GM12878 (cell line): ENCODE measurements around the gene ATG5. TPM values are rescaled to one million over a fixed set of nuclear protein-coding genes. Genes with fewer than 3 reads are reported as not detected.

ENCODE experiments used
- ATF3 ChIP-seq: IDR thresholded peaks from 2 replicates; pipeline ENCODE4 v1.6.1; 2011; ENCODE audit warnings: low read depth, mild to moderate bottlenecking, low read length, moderate library complexity, borderline replicate concordance; ENCODE audit errors: extremely low read depth
- ATF7 ChIP-seq: fragments of 450-650 bp; IDR thresholded peaks from 2 replicates; pipeline ENCODE4 v1.6.1; 2016; ENCODE audit warnings: low read depth, mild to moderate bottlenecking
- CBFB ChIP-seq: IDR thresholded peaks from 2 replicates; pipeline ENCODE4 v1.6.1; 2016; ENCODE audit warnings: antibody characterized with exemption, low read depth
- CBX5 ChIP-seq: sonication (generic); IDR thresholded peaks from 2 replicates; pipeline ENCODE4 v1.6.1; 2016; ENCODE audit warnings: low read depth, moderate library complexity, mild to moderate bottlenecking, inconsistent platforms
- CHD1 ChIP-seq: IDR thresholded peaks from 2 replicates; pipeline ENCODE4 v1.6.1; 2012; ENCODE audit warnings: low read depth, low read length, improper control_type of control experiment
- CHD4 ChIP-seq: fragments of 200-600 bp; sonication (generic); IDR thresholded peaks from 2 replicates; pipeline ENCODE4 v1.6.1; 2016; ENCODE audit warnings: mild to moderate bottlenecking
- ELK1 ChIP-seq: IDR thresholded peaks from 2 replicates; pipeline ENCODE4 v1.6.1; 2012; ENCODE audit warnings: low read depth, low read length, improper control_type of control experiment
- ESRRA ChIP-seq: IDR thresholded peaks from 2 replicates; pipeline ENCODE4 v1.6.1; 2012; ENCODE audit warnings: mild to moderate bottlenecking, low read length, improper control_type of control experiment
- EZH2 ChIP-seq: IDR thresholded peaks from 2 replicates; pipeline ENCODE4 v1.6.1; 2012; ENCODE audit warnings: low read depth, mild to moderate bottlenecking, control low read depth, inconsistent platforms, low read length, borderline replicate concordance; ENCODE audit not compliant: control insufficient read depth
- GABPA ChIP-seq: IDR thresholded peaks from 2 replicates; pipeline ENCODE4 v1.6.1; 2014; ENCODE audit warnings: antibody characterized with exemption, low read depth, mild to moderate bottlenecking, inconsistent platforms
- JUNB ChIP-seq: IDR thresholded peaks from 2 replicates; pipeline ENCODE4 v1.6.1; 2016; ENCODE audit warnings: antibody characterized with exemption, mild to moderate bottlenecking
- NBN ChIP-seq: fragments of 450-650 bp; IDR thresholded peaks from 2 replicates; pipeline ENCODE4 v1.6.1; 2016
- NFIC ChIP-seq: IDR thresholded peaks from 2 replicates; pipeline ENCODE4 v1.6.1; 2012; ENCODE audit warnings: low read depth, mild to moderate bottlenecking, inconsistent platforms, low read length, moderate library complexity
- POLR2A ChIP-seq: IDR thresholded peaks from 2 replicates; pipeline ENCODE4 v1.6.1; 2011; ENCODE audit warnings: low read depth, mild to moderate bottlenecking, low read length
- SP1 ChIP-seq: IDR thresholded peaks from one replicate; pipeline ENCODE4 v1.6.1; 2011; ENCODE audit warnings: low read depth, low read length
- SRF ChIP-seq, 2 experiments: IDR thresholded peaks; 2 replicates each; pipeline ENCODE4 v1.6.1; 2011; ENCODE audit warnings: low read depth in 2 of 2, low read length in 2 of 2, mild to moderate bottlenecking in 1 of 2, moderate library complexity in 1 of 2
- STAT1 ChIP-seq: fragments of 450-650 bp; conservative IDR thresholded peaks from 2 replicates; pipeline ENCODE4 v1.6.1; 2014; ENCODE audit warnings: antibody characterized with exemption, mild to moderate bottlenecking
- TARDBP ChIP-seq: IDR thresholded peaks from 2 replicates; pipeline ENCODE4 v1.6.1; 2016; ENCODE audit warnings: borderline replicate concordance
- TCF7 ChIP-seq: IDR thresholded peaks from 2 replicates; pipeline ENCODE4 v1.6.1; 2014; ENCODE audit warnings: antibody characterized with exemption, borderline replicate concordance
- ZNF687 ChIP-seq: fragments of 450-650 bp; IDR thresholded peaks from 2 replicates; pipeline ENCODE4 v1.6.1; 2017; ENCODE audit warnings: mild to moderate bottlenecking, moderate library complexity
- ZSCAN29 ChIP-seq: fragments of 450-650 bp; IDR thresholded peaks from 2 replicates; pipeline ENCODE4 v1.6.1; 2017; ENCODE audit warnings: mild to moderate bottlenecking, moderate library complexity
- polyA plus RNA-seq, 11 experiments: library from polyadenylated mRNA; depleted of rRNA in 4 of 11; unstranded in 6 of 11; stranded (reverse) in 5 of 11; fragments of >200 nt; fragmentation: Nextera tagmentation in 4 of 11; fragmentation: Illumina TruSeq in 1 of 11; extraction: Ambion mirVana in 4 of 11; extraction: Trizol in 1 of 11; gene quantifications; 1 replicate in 1 of 11; 2 replicates in 10 of 11; pipeline versions ENCODE4 v1.2.1 to v1.2.3, GENCODE V29; 2011 to 2016; ENCODE audit warnings: inconsistent platforms in 2 of 11, missing spikeins in 2 of 11, low read depth in 1 of 11
- total RNA-seq, 4 experiments: library from RNA; depleted of rRNA in 3 of 4; stranded (reverse); fragments of >200 nt in 3 of 4; fragmentation: Illumina TruSeq in 1 of 4; extraction: Trizol in 1 of 4; gene quantifications; 2 replicates each; pipeline versions ENCODE4 v1.2.1 to v1.2.3, GENCODE V29; 2013 to 2021

The ATG5 gene
- total and polyA plus RNA-seq, 10 of the 15 experiments (the other 5 are each of a cell fraction or from before 2014, with no cell fraction given): 12.9 to 51.8 (median 23.9) TPM

- TF ChIP-seq CBX5 (no peak), STAT1 (no peak), NBN (no peak), ZSCAN29 (no peak), CHD1 (0 out of 2 replicates have a peak, but pooled peaks have one; percentile 21), TCF7 (no peak), CBFB (no peak; the same call in 1 of the 2 replicates), CHD4 (no peak), ESRRA (no peak), GABPA (no peak), JUNB (no peak), POLR2A (no peak), ELK1 (no peak), SP1 (no peak), TARDBP (no peak), SRF (IDR thresholded peaks at IDR 0.05; ENCODE audit: low read depth in 2 of 2, low read length in 2 of 2) (no peak), ATF3 (no peak), ZNF687 (peak; percentile 34; the same call in 1 of the 2 replicates), EZH2 (no peak), ATF7 (no peak), NFIC (no peak)
- TF ChIP-seq, all 136 proteins: peak for 8
These were observed 162.1 kb downstream of the ATG5 start (continued) for GRCh38 chr6:106163446-106163965.
